NB4 (cell line): ENCODE data around the gene OR6B2.
A peak's percentile ranks its signal among the peaks of the same experiment; 100 is the strongest.

Experiments
- DNase-seq: peaks from one replicate; pipeline ENCODE4 v3.0.0; 2010; ENCODE audit warnings: low read depth
- H3K4me3 ChIP-seq: one replicate; pipeline ENCODE4 v1.5.1; 2011; ENCODE audit warnings: mild to moderate bottlenecking, low read depth, low read length, moderate library complexity
- MAX ChIP-seq: IDR thresholded peaks from 2 replicates; pipeline ENCODE4 v1.6.1; 2011; ENCODE audit warnings: low read depth, low read length
- MYC ChIP-seq: IDR thresholded peaks from 2 replicates; pipeline ENCODE4 v1.6.1; 2011; ENCODE audit warnings: low read depth, low read length
- POLR2A ChIP-seq: IDR thresholded peaks from 2 replicates; pipeline ENCODE4 v1.6.1; 2011; ENCODE audit warnings: mild to moderate bottlenecking; ENCODE audit not compliant: insufficient read length; ENCODE audit errors: extremely low read depth
- TF ChIP-seq, protein P1 (sequence below): IDR thresholded peaks from one replicate; pipeline ENCODE4 v1.5.1; 2012; ENCODE audit warnings: low read depth, low read length

OR6B2 gene

GRCh38 chr2:239997686-239998409, 32.4 kb downstream of the OR6B2 start:
- no peak for DNase-seq
- no peak overlapping the region for H3K4me3 ChIP-seq
- TF ChIP-seq MYC (no peak), MAX (no peak), POLR2A (no peak)
- TF ChIP-seq, protein P1, sequence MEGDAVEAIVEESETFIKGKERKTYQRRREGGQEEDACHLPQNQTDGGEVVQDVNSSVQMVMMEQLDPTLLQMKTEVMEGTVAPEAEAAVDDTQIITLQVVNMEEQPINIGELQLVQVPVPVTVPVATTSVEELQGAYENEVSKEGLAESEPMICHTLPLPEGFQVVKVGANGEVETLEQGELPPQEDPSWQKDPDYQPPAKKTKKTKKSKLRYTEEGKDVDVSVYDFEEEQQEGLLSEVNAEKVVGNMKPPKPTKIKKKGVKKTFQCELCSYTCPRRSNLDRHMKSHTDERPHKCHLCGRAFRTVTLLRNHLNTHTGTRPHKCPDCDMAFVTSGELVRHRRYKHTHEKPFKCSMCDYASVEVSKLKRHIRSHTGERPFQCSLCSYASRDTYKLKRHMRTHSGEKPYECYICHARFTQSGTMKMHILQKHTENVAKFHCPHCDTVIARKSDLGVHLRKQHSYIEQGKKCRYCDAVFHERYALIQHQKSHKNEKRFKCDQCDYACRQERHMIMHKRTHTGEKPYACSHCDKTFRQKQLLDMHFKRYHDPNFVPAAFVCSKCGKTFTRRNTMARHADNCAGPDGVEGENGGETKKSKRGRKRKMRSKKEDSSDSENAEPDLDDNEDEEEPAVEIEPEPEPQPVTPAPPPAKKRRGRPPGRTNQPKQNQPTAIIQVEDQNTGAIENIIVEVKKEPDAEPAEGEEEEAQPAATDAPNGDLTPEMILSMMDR = no peak

DNA sequence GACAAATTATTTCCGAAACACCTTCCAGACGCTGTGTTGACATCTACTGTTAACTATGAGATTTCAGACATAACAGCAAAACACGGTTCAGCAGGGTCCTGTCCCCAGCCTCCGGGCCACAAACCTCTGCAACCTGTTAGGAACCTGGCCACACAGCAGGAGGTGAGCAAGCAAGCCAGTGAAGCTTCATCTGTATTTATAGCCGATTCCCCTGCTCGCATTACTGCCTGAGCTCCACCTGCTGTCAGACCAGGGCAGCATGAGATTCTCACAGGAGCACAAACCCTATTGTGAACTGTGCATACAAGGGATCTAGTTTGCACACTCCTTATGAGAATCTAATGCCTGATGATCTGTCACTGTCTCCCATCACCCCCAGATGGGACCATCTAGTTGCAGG, 36.1 kb downstream of the OR6B2 start:
- no peak overlapping the region for H3K4me3 ChIP-seq
- TF ChIP-seq, protein P1 = no peak
- TF ChIP-seq MYC = no peak
- TF ChIP-seq POLR2A = no peak
- no peak for TF ChIP-seq MAX
- no peak for DNase-seq

DNA sequence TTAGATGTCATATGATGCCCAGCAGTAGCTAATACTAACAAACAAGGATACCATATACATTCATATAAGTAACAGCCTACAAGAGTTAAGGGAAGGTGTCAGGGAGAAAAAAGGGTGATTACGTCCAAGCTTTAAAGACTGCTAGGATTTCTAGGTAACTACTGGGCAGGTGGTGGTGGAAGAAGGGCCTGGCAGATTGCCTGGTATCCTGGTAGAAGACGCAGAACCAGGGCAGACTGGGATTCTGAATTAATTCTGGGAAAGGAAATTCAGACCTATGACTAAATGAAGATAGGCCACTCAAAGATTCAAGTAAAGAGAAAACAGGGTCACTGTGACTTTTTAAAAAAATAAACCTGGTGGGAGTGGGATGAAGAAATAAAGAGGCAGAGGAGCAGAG, 36.9 kb downstream of the OR6B2 start:
- no peak for DNase-seq
- no peak overlapping the region for H3K4me3 ChIP-seq
- TF ChIP-seq MYC (no peak), POLR2A (no peak), MAX (no peak)
- TF ChIP-seq, protein P1 = no peak

GRCh38 chr2:239991689-239992314, 38.4 kb downstream of the OR6B2 start:
- DNase-seq = peak; percentile 76
- H3K4me3 ChIP-seq = no peak overlapping the region
- TF ChIP-seq MYC (no peak), POLR2A (no peak), MAX (peak; percentile 52)
- TF ChIP-seq, protein P1 = peak; percentile 68

- no peak for DNase-seq
- no peak for TF ChIP-seq POLR2A
- TF ChIP-seq, protein P1 = no peak
- no peak for TF ChIP-seq MAX
- TF ChIP-seq MYC = no peak
- H3K4me3 ChIP-seq = no peak overlapping the region
Measured at GRCh38 chr2:239990966-239991365, 39.3 kb downstream of the OR6B2 start.
